Ovary (tissue), 3 donors: ENCODE results near the gene COX6A2.

Experiments
- POLR2A ChIP-seq: fragments of 450-650 bp; IDR thresholded peaks from one replicate; pipeline ENCODE4 v1.6.1; 2017; ENCODE audit warnings: antibody characterized with exemption, mild to moderate bottlenecking, moderate library complexity
- TF ChIP-seq, protein P1 (sequence below), 3 donors: fragments of 450-650 bp in 2 of 3; fragments of 200-600 bp in 1 of 3; IDR thresholded peaks; one replicate each; pipeline versions ENCODE4 v1.5.1 to v1.8.0; 2016 to 2022; ENCODE audit warnings: antibody characterized with exemption in 3 of 3, mild to moderate bottlenecking in 1 of 3
- donor health status: DM: no; HTN: no; CAD: no.

DNA sequence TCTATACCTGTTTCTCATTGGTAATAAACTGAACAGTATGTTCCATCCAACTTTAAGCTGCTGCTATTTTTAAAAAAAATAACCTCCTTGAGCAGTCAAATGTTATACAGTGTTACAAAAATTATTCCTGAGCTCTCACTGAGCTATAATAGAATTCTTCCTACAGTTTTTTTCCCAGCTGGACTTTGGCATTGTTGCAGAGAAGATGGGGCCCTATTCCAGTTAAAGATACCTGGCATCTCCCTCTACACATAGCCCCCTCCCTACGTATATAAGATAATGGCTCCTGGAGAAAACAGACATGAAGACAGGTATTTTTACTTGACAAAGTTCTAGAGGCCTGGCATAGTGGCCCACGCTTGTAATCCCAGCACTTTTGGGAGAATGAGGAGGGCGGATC lies 1.6 kb upstream of the COX6A2 start:
- no peak for TF ChIP-seq POLR2A
- TF ChIP-seq, protein P1, sequence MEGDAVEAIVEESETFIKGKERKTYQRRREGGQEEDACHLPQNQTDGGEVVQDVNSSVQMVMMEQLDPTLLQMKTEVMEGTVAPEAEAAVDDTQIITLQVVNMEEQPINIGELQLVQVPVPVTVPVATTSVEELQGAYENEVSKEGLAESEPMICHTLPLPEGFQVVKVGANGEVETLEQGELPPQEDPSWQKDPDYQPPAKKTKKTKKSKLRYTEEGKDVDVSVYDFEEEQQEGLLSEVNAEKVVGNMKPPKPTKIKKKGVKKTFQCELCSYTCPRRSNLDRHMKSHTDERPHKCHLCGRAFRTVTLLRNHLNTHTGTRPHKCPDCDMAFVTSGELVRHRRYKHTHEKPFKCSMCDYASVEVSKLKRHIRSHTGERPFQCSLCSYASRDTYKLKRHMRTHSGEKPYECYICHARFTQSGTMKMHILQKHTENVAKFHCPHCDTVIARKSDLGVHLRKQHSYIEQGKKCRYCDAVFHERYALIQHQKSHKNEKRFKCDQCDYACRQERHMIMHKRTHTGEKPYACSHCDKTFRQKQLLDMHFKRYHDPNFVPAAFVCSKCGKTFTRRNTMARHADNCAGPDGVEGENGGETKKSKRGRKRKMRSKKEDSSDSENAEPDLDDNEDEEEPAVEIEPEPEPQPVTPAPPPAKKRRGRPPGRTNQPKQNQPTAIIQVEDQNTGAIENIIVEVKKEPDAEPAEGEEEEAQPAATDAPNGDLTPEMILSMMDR (IDR thresholded peaks at IDR 0.05): no peak
